ENCODE data around the gene EXOC3L2.
A peak's percentile ranks its signal among the peaks of the same experiment; 100 is the strongest.

EXOC3L2 gene

DNA sequence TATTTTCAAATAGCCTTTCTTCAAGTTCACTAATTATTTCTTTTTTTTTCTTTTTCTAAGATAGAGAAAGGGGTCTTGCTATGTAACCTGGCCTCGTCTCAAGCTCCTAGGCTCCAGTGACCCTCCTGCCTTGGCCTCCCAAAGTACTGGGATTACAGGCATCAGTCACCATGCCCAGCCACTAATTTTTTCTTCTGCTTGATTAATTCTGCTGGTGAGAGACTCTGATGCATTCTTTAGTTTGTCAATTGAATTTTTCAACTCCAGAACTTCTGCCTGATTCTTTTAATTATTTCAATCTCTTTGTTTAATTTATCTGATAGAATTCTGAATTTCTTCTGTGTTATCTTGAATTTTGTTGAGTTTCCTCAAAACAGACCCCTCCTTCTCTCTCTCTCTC lies 55.2 kb downstream of the EXOC3L2 start:
- no peak for DNase-seq (ENCODE audit: low read depth)
- Histone ChIP-seq H3K9me3 (ENCODE audit: control insufficient read depth, low read length) (no peaks in the 10 kb centered on the region), H3K4me1 (ENCODE audit: control insufficient read depth, insufficient read depth, low read length) (no peaks in the 10 kb centered on the region), H3K27me3 (replicated peaks; ENCODE audit: control insufficient read depth, insufficient read depth, low read length) (no peaks in the 10 kb centered on the region), H3K4me3 (ENCODE audit: low read length) (no peak overlapping the region), H3K36me3 (ENCODE audit: control insufficient read depth, insufficient read depth, low read length, severe bottlenecking) (no peaks in the 10 kb centered on the region), H3K9ac (ENCODE audit: low read length) (no peak overlapping the region)

DNA sequence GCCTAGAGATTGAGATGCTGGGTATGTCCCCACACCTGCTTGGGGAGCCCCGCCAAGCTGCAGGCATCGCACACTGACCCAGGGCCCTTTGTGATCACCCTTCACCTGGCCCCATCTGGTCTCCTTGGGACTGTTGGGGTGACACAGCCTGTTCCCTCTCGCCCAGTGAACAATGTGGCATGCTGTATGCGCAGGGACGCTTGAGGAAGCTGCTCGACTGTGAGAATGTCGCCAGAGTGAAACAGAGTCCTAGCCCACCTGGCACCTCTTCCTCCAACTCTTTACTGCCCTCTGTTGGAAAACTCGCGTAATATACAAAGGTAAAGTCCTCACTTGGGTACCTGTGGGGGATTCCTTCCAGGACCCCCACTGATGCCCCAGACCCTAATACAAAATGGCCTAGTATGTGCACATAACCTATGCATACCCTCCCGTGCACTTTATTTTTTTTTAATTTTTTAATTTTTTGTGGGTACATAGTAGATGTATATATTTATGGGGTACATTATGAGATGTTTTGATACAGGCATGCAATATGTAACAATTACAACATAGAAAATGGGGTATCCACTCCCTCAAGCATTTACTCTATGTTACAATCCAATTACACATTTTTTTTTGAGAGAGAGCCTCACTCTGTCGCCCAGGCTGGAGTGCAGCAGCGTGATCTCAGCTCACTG lies 57.6 kb downstream of the EXOC3L2 start:
- Histone ChIP-seq H3K27me3 (replicated peaks; ENCODE audit: control insufficient read depth, insufficient read depth, low read length) (no peaks in the 10 kb centered on the region), H3K9me3 (ENCODE audit: control insufficient read depth, low read length) (no peaks in the 10 kb centered on the region), H3K36me3 (ENCODE audit: control insufficient read depth, insufficient read depth, low read length, severe bottlenecking) (no peaks in the 10 kb centered on the region), H3K9ac (ENCODE audit: low read length) (no peak overlapping the region), H3K4me3 (ENCODE audit: low read length) (no peak overlapping the region), H3K4me1 (ENCODE audit: control insufficient read depth, insufficient read depth, low read length) (no peaks in the 10 kb centered on the region)
- DNase-seq (ENCODE audit: low read depth), result peak; percentile 25

DNA sequence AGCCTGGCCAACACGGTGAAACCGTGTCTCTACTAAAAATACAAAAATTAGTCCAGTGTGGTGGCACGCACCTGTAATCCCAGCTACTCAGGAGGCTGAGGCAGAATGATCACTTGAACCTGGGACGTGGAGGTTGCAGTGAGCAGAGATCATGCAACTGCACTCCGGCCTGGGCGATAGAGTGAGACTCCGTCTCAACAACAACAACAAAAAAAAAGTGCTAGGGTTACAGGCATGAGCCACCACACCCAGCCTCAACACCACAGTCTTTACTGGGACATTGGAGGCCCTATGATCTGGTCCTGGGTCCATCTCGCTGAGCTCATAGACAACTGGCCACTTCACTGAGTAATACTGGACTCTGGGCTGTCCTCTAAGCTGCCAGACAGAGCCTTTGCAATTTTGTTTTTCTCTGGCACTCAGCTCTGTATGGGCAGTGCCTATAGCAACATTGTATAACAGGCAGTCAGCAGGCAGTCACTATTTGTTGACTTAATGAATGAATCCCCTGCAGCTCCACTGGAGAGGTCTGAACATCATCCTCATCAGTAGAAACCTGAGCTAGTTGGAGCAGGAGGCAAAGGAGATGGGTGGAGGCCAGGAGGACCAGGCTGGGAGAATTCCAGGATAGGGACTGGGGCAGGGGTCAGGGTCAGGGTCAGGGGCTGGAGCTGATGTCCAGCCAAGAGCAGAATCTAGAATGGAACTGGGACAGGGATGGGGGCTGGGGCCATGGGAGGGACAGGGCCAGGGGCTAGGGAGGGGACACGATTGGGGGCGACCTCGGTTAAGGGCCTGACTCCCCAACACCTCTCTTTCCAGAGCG lies 58.5 kb downstream of the EXOC3L2 start:
- Histone ChIP-seq H3K4me3 (ENCODE audit: low read length) (no peak overlapping the region), H3K4me1 (ENCODE audit: control insufficient read depth, insufficient read depth, low read length) (no peaks in the 10 kb centered on the region), H3K9me3 (ENCODE audit: control insufficient read depth, low read length) (no peaks in the 10 kb centered on the region), H3K36me3 (ENCODE audit: control insufficient read depth, insufficient read depth, low read length, severe bottlenecking) (no peaks in the 10 kb centered on the region), H3K27me3 (replicated peaks; ENCODE audit: control insufficient read depth, insufficient read depth, low read length) (no peaks in the 10 kb centered on the region), H3K9ac (ENCODE audit: low read length) (no peak overlapping the region)
- peak; percentile 15 for DNase-seq (ENCODE audit: low read depth)

DNA sequence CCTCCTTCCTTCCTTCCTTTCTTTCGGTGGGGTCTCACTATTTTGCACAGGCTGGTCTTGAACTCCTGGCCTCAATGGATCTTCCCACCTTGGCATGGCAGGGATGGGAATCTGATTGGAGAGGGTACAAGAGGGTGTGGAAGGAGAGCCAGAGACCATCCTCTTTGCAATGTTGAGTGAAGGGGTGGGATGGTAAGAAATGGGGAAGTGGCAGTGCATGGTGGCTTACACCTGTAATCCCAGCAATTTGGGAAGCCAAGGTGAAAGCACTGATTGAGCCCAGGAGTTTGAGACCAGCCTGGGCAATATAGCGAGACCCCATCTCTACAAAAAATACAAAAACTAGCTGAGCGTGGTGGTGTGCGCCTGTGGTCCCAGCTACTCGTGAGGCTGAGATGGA lies 61.1 kb downstream of the EXOC3L2 start:
- Histone ChIP-seq H3K4me1 (ENCODE audit: control insufficient read depth, insufficient read depth, low read length) (peaks cover 16% of the 10 kb centered on the region), H3K9ac (ENCODE audit: low read length) (no peak overlapping the region), H3K36me3 (ENCODE audit: control insufficient read depth, insufficient read depth, low read length, severe bottlenecking) (no peaks in the 10 kb centered on the region), H3K9me3 (ENCODE audit: control insufficient read depth, low read length) (no peaks in the 10 kb centered on the region), H3K27me3 (replicated peaks; ENCODE audit: control insufficient read depth, insufficient read depth, low read length) (no peaks in the 10 kb centered on the region), H3K4me3 (ENCODE audit: low read length) (no peak overlapping the region)
- no peak for DNase-seq (ENCODE audit: low read depth)

DNA sequence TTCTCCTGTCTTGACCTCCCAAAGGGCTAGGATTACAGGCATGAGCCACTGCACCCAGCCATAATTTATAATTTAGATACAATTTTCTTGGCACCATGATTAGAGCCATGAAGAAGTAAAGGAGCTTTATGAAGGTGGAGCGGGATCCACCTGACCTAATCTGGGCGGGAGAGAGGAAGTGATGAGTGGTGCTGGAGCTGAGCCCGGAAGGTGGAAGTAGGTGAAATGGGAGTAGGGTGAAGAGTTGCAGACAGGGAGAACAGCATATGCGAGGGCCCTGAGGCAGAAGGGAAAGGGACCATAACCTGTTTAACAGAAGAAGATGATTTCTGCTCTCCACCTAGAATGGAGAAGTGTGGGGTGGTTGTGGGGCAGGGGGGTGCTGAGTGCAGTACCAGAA lies 62.4 kb downstream of the EXOC3L2 start:
- Histone ChIP-seq H3K27me3 (replicated peaks; ENCODE audit: control insufficient read depth, insufficient read depth, low read length) (no peaks in the 10 kb centered on the region), H3K36me3 (ENCODE audit: control insufficient read depth, insufficient read depth, low read length, severe bottlenecking) (no peaks in the 10 kb centered on the region), H3K4me1 (ENCODE audit: control insufficient read depth, insufficient read depth, low read length) (peaks cover 16% of the 10 kb centered on the region), H3K9me3 (ENCODE audit: control insufficient read depth, low read length) (no peaks in the 10 kb centered on the region), H3K9ac (ENCODE audit: low read length) (no peak overlapping the region), H3K4me3 (ENCODE audit: low read length) (no peak overlapping the region)
- DNase-seq (ENCODE audit: low read depth), result no peak

DNA sequence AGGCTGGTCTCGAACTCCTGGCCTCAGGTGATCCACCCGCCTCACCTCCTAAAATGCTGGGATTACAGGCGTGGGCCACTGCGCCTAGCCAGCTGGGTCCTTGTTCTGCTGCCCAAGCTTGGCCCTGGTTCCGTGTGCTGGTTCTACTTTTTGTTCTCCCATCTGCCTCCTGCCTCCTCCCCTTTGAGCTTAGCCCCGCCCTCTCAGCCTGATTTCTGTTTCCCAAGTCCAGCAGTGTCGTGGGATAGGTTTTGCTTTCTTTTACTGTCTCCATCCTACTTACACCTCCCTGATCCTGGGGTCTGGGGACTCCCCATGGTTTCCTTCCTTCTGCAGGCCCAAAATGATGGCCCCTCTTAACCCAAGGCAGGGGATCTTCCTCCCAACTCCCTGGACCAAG lies 64.3 kb downstream of the EXOC3L2 start:
- Histone ChIP-seq H3K9me3 (ENCODE audit: control insufficient read depth, low read length) (no peaks in the 10 kb centered on the region), H3K36me3 (ENCODE audit: control insufficient read depth, insufficient read depth, low read length, severe bottlenecking) (no peaks in the 10 kb centered on the region), H3K9ac (ENCODE audit: low read length) (no peak overlapping the region), H3K4me1 (ENCODE audit: control insufficient read depth, insufficient read depth, low read length) (peaks cover 25% of the 10 kb centered on the region), H3K27me3 (replicated peaks; ENCODE audit: control insufficient read depth, insufficient read depth, low read length) (no peaks in the 10 kb centered on the region), H3K4me3 (ENCODE audit: low read length) (peak overlapping the region; percentile 99)
- no peak for DNase-seq (ENCODE audit: low read depth)

DNA sequence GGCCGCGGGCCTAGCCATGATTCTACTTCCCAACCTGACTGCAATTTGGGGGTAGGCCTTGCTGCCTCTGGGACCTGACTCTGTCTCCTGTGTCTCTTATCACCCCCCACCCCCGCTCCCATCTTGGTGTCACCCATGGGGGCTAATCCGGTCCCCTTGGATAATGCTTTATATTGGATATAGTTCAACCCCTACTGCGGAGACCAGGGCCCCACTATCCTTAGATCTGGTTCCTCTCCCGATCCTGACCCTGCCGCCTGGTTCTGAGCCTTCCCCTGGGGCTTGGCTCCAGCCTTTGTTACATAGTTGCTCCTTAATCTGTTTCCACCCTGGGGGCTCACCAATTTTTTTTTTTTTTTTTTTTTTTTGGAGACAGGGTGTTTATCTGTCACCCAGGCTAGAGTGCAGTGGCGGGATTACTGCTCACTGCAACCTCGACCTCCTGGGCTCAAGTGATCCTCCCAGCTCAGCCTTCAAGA lies 65.3 kb downstream of the EXOC3L2 start:
- H3K36me3 ChIP-seq (ENCODE audit: control insufficient read depth, insufficient read depth, low read length, severe bottlenecking), result no peaks in the 10 kb centered on the region
- H3K4me3 ChIP-seq (ENCODE audit: low read length), result peak overlapping the region; percentile 99
- DNase-seq (ENCODE audit: low read depth), result no peak
- H3K27me3 ChIP-seq (replicated peaks; ENCODE audit: control insufficient read depth, insufficient read depth, low read length), result no peaks in the 10 kb centered on the region
- H3K9ac ChIP-seq (ENCODE audit: low read length), result peak overlapping the region; percentile 91
- H3K9me3 ChIP-seq (ENCODE audit: control insufficient read depth, low read length), result no peaks in the 10 kb centered on the region
- H3K4me1 ChIP-seq (ENCODE audit: control insufficient read depth, insufficient read depth, low read length), result peaks cover 30% of the 10 kb centered on the region

DNA sequence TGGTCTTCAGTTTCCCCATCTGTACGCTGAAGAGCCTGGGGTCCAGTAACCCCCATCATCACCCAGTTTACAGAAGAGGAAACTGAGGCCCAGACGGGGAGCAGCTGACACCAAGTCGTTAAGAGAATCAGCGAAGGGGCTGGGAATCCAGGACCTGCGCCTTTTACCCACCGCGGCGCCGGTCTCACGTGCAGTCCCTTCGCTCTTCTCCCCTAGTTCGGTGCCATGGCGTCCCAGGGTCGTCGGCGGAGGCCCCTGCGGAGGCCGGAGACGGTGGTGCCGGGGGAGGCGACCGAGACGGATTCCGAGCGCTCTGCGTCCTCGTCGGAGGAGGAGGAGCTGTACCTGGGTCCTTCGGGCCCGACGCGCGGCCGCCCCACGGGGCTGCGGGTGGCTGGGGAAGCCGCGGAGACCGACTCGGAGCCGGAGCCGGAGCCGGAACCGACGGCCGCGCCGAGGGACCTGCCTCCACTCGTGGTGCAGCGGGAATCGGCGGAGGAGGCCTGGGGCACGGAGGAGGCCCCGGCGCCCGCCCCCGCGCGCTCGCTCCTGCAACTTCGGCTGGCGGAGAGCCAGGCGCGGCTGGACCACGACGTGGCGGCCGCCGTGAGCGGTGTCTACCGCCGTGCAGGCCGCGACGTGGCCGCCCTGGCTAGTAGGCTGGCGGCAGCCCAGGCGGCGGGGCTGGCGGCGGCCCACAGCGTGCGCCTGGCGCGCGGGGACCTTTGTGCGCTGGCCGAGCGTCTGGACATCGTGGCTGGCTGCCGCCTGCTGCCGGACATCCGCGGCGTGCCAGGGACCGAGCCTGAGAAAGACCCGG lies 65.9 kb downstream of the EXOC3L2 start:
- Histone ChIP-seq H3K27me3 (replicated peaks; ENCODE audit: control insufficient read depth, insufficient read depth, low read length) (no peaks in the 10 kb centered on the region), H3K4me1 (ENCODE audit: control insufficient read depth, insufficient read depth, low read length) (peaks cover 30% of the 10 kb centered on the region), H3K9me3 (ENCODE audit: control insufficient read depth, low read length) (no peaks in the 10 kb centered on the region), H3K4me3 (ENCODE audit: low read length) (peak overlapping the region; percentile 99), H3K9ac (ENCODE audit: low read length) (peak overlapping the region; percentile 91), H3K36me3 (ENCODE audit: control insufficient read depth, insufficient read depth, low read length, severe bottlenecking) (no peaks in the 10 kb centered on the region)
- peak; percentile 73 for DNase-seq (ENCODE audit: low read depth)

DNA sequence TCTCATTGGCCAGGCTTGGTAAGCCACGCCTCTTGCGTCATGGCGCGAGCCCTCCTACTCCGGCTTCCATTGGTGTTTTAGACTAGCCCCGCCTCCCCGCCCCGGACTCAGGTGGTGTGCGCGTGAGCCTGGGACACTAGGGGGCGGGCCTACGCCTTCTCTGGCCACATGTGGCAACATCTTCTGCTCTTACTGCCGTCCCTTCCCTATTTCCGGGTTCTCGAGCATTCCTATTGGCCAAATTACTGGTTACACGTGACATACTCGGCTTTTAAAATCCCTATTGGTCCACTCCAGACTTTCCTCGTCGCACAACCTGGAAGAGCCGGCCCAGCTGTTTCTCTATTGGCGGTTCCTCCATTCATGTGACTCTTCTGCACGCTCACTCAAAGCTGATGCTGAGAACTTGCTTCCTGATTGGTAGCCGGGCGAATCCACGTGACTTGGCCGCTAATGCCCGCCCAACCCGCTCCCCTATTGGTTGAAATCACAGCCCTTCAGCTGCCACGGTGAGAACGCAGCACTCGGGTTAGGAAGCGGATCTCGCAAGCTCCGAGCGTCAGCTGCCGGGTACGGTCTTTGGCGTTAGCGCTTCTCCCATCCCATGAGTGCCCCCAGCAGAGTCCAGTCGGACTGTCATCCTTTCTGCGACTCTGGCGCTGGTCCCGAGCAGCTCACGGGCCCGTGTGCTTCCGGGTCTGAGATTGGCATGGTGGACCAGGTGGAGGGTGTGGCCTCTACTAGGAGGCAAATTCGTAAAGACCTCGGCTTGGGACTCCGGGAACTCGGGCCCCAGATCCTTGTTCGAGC lies 66.7 kb downstream of the EXOC3L2 start, which contains the start of gene BLOC1S3:
Gene BLOC1S3, plus strand, starts transcription at position 523 of the 810 bp plus-strand sequence. CDS start 513 bp downstream, outside the sequence.
- Histone ChIP-seq H3K4me1 (ENCODE audit: control insufficient read depth, insufficient read depth, low read length) (peaks cover 30% of the 10 kb centered on the region), H3K9ac (ENCODE audit: low read length) (peak within 1 kb of the TSS; percentile 91), H3K36me3 (ENCODE audit: control insufficient read depth, insufficient read depth, low read length, severe bottlenecking) (no peaks in the 10 kb centered on the region), H3K4me3 (ENCODE audit: low read length) (peak within 1 kb of the TSS; percentile 99), H3K27me3 (replicated peaks; ENCODE audit: control insufficient read depth, insufficient read depth, low read length) (no peaks in the 10 kb centered on the region), H3K9me3 (ENCODE audit: control insufficient read depth, low read length) (no peaks in the 10 kb centered on the region)
- peak; percentile 100 for DNase-seq (ENCODE audit: low read depth)

DNA sequence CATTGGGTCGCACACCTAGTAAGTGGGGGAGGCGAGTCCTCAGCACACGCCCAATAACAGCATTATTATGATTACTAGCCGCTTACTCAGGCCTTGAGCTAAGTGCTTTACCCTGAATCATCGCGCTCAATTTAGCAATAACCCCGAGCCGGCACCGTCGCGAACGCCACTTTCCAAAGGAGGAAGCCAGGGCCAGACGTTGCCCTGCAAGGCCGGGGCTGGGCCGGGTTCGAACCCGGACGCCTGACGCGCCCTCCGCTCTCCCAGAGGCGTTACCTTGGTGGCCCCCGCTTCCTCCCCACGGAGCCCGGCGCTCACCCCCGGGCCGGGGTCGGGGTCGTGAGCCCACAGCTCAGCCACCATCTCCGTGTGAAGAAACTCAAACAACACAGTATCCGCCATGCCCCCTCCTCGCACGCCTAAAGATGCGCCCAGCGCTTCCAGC lies 67.4 kb downstream of the EXOC3L2 start, which contains the start of gene TRAPPC6A:
Gene TRAPPC6A, minus strand, starts transcription at position 421 of the 445 bp plus-strand sequence. Its CDS starts 19 bp downstream, at position 402.
- H3K4me3 ChIP-seq (ENCODE audit: low read length), result peak within 1 kb of the TSS; percentile 99
- no peaks in the 10 kb centered on the region for H3K27me3 ChIP-seq (replicated peaks; ENCODE audit: control insufficient read depth, insufficient read depth, low read length)
- H3K9me3 ChIP-seq (ENCODE audit: control insufficient read depth, low read length), result no peaks in the 10 kb centered on the region
- H3K36me3 ChIP-seq (ENCODE audit: control insufficient read depth, insufficient read depth, low read length, severe bottlenecking), result no peaks in the 10 kb centered on the region
- H3K4me1 ChIP-seq (ENCODE audit: control insufficient read depth, insufficient read depth, low read length), result peaks cover 30% of the 10 kb centered on the region
- H3K9ac ChIP-seq (ENCODE audit: low read length), result peak within 1 kb of the TSS; percentile 91
- peak; percentile 68 for DNase-seq (ENCODE audit: low read depth)

Data from adipocyte (in vitro differentiated cells).